Left hindlimb (tissue), 1 donor: Measurements from ENCODE around the gene HYAL3.
"Not testable (repeated sequence)": the region's sequence is repeated elsewhere in the genome, so short reads cannot be mapped to it uniquely, and the experiment has no call there.

Experiments used
- DNase-seq: peaks from one replicate; pipeline ENCODE4 v3.0.0-alpha.2; 2018

The HYAL3 gene

DNA sequence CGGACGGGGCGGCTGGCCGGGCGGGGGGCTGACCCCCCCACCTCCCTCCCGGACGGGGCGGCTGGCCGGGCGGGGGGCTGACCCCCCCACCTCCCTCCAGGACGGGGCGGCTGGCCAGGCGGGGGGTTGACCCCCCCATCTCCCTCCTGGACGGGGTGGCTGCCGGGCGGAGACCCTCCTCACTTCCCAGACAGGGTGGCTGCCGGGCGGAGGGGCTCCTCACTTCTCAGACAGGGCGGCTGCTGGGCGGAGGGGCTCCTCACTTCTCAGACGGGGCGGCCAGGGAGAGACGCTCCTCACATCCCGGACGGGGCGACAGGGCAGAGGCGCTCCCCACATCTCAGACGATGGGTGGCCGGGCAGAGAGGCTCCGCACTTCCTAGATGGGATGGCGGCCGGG is 12.8 kb upstream of the HYAL3 start:
- not testable (repeated sequence) for DNase-seq

- DNase-seq: no peak
Measured at GRCh38 chr3:50304601-50305000, 5.4 kb upstream of the HYAL3 start.

- DNase-seq: peak; percentile 61
Measured at GRCh38 chr3:50303013-50303815, 4.0 kb upstream of the HYAL3 start, which contains the start of gene HYAL1. HYAL1 (minus strand) TSS chr3:50303574; CDS start chr3:50302956, 618 bp downstream.

- DNase-seq: peak; percentile 31
Measured at GRCh38 chr3:50302095-50303012, 3.1 kb upstream of the HYAL3 start.

GRCh38 chr3:50300681-50301254 is 1.6 kb upstream of the HYAL3 start:
- DNase-seq: peak; percentile 29

- DNase-seq: peak; percentile 35
Measured at GRCh38 chr3:50299929-50300680, 900 bp upstream of the HYAL3 start.

GRCh38 chr3:50299638-50299928 is 378 bp upstream of the HYAL3 start:
- DNase-seq: no peak

- DNase-seq: peak; percentile 36
Measured at GRCh38 chr3:50297896-50298725, 1.1 kb downstream of the HYAL3 start.

DNA sequence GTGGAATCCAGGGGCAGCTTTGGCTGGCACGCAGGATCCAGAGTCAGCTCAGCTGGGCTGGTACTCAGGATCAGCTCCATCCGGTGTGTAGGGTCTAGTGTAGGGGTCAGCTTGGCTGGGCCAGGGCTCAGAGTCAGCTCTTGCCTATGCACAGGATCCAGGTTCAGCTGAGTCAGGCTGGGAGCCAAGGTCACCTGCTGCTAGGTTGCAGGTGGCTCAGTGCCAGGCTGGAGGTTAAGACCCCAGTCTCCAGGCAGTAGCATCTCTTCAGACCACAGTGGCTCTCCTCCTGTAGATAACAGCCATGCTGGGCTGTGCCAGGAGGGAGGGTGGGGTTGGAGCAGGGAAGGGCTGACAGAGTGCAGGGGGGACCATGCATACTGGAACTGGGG is 1.8 kb downstream of the HYAL3 start:
- DNase-seq: peak; percentile 33

GRCh38 chr3:50296721-50297383 is 2.4 kb downstream of the HYAL3 start:
- DNase-seq: peak; percentile 46

- DNase-seq: peak; percentile 32
Measured at GRCh38 chr3:50295553-50296431, 3.4 kb downstream of the HYAL3 start.

DNA sequence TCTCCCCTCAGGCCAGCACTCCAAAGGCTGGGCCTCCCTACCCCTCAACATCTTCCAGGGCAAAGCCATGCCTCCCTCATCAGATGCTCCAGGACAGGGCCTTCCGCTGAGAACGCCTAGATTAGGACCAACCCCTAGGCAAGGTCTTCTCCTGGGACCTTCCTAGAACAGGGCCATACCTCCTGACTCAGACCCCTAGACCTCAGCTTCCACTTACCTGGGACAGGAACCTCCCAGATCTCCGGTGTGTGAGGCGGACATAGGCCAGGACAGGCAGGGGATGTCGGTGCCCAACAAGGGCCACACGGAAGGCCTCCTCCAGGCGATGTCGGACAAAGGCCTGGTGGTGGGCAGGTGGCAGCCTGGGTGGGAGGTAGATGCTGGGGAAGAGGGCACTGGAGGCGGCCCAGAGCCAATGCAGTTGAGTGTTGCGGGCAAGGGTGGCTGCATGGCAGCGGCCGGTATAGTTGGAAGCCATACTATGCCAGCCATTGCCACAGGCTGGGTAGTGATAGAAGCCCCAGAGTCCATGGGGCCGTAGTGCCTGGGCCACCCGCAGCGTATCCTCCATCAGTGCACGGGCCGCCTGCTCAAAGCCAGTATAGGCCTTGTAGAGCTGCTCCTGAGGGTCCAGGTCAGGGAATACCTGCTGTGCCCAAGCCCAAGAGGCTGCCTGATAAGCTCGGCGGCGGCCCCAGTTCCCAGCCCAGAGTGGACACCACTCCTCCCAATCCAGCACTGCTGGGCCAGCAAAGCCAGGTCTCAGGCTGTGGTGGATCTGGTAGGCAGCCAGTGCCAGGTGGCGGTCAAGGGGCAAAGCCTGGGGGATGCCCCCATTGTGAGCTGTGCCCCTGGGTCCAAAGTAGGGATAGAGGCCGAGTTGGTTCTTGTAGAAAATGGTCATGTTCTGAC is 4.5 kb downstream of the HYAL3 start:
- DNase-seq: peak; percentile 33

DNA sequence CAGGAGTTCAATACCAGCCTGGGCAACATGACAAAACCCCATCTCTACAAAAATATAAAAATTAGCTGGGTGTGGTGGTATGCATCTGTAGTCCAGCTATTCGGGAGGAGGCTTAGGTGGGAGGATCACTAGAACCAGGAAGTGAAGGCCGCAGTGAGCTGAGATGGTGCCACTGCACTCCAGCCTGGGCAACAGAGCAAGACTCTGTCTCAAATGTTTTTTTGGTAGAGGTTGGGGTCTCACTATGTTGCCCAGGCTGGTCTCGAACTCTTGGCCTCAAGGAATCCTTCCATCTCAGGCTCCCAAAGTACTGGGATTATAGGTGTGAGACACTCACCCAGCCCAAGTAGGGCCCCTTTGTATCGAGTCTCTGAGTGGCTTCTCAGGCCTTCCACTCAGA is 5.1 kb downstream of the HYAL3 start:
- no peak for DNase-seq

GRCh38 chr3:50293079-50293801 is 6.0 kb downstream of the HYAL3 start:
- peak; percentile 33 for DNase-seq

- DNase-seq: peak; percentile 98
Measured at GRCh38 chr3:50292159-50293078, 6.8 kb downstream of the HYAL3 start, which contains the start of gene IFRD2. IFRD2 (minus strand) TSS chr3:50292429; CDS start chr3:50292274, 155 bp downstream.

DNA sequence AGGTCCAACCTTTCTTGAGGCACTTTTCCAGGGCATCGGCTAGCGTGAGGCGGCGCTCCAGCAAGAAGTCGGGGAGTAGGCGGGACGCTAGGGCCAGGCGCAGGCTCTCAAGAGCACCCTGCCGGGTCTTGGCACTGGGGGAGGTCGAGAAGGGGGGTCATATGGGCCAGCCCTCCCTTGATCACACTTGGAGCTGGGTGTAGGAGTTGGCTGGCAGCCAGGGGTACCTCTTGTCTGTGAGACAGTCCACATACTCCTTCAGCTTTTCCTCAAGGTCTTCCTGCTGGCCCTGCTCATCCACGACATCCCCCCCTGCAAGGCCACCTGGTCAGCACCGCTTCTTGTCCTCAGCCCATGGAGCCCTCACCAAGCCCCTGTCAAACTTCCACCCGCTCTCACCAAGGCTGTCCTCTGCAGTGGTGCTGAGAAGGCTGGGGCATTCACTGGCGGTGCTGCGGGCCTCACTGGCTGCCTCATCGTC is 9.0 kb downstream of the HYAL3 start:
- DNase-seq: peak; percentile 35

DNA sequence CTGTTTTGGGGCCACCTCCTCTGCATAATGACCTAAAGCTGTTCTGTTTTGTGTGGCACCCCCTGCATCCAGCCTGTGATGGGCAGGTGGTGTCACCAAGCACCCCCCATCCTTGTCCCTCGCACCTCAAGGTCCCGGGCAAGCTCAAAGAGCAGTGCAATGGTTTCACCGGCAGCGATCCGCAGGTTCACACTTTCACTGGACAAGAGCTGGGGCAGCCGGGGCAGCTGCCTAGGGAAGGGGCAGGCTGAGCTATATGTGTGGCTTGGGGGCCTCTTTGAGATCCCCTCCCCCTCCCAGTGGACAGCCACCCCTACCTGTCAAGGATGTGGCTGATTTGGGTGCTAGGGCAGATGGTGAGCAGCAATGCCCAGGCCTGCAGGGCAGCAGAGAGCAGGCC is 10.1 kb downstream of the HYAL3 start:
- peak; percentile 31 for DNase-seq
